Right lung (tissue), 10 donors: ENCODE results near the gene CRADD. TPM values are rescaled to one million over a fixed set of nuclear protein-coding genes. Genes with fewer than 3 reads are reported as not detected.
"Not testable (repeated sequence)": the region's sequence is repeated elsewhere in the genome, so short reads cannot be mapped to it uniquely, and the experiment has no call there.

Experiments used
- DNase-seq, 2 donors: peaks; one replicate each; pipeline ENCODE4 v3.0.0-alpha.2; 2013
- long read RNA-seq, 8 donors: transcript quantifications; one replicate each; lab custom pipeline, GENCODE V29; 2026
- polyA plus RNA-seq, 5 donors: library from polyadenylated mRNA; unstranded; fragments of 120-200 nt; gene quantifications; one replicate each; pipeline versions ENCODE4 v1.2.1 to v1.2.3, GENCODE V29; 2013; ENCODE audit warnings: inconsistent platforms in 1 of 5, low replicate concordance in 1 of 5; ENCODE audit not compliant: insufficient read length in 5 of 5, insufficient read depth in 1 of 5

The CRADD gene
- polyA plus RNA-seq = 10 to 100 TPM in 4 of 5 donors, 1 to 10 TPM in 1; 9.1 to 13.3 (median 10.4) TPM
- long read RNA-seq, donor 1, transcript CRADD-201 (3 exons, 1,169 nt) = major isoform, 8 of 17 reads
- long read RNA-seq, donor 1, partial matches to known transcripts = 9 of 17 reads
- long read RNA-seq, donor 1, other reads (novel, unspliced or antisense) = 0 of 17 reads
- long read RNA-seq, donor 2, partial matches to known transcripts = 0 of 4 reads
- long read RNA-seq, donor 2, other reads (novel, unspliced or antisense) = 0 of 4 reads
- long read RNA-seq, donor 3, transcript CRADD-201 (3 exons, 1,169 nt) = major isoform, 5 of 11 reads
- long read RNA-seq, donor 3, partial matches to known transcripts = 5 of 11 reads
- long read RNA-seq, donor 3, other reads (novel, unspliced or antisense) = 0 of 11 reads
- long read RNA-seq, donor 4, transcript CRADD-201 (3 exons, 1,169 nt) = major isoform, 6 of 11 reads
- long read RNA-seq, donor 4, partial matches to known transcripts = 5 of 11 reads
- long read RNA-seq, donor 4, other reads (novel, unspliced or antisense) = 0 of 11 reads
- long read RNA-seq, donor 5, transcript CRADD-201 (3 exons, 1,169 nt) = major isoform, 12 of 12 reads
- long read RNA-seq, donor 5, partial matches to known transcripts = 0 of 12 reads
- long read RNA-seq, donor 5, other reads (novel, unspliced or antisense) = 0 of 12 reads
- long read RNA-seq, donor 6, transcript CRADD-201 (3 exons, 1,169 nt) = major isoform, 8 of 14 reads
- long read RNA-seq, donor 6, partial matches to known transcripts = 6 of 14 reads
- long read RNA-seq, donor 6, other reads (novel, unspliced or antisense) = 0 of 14 reads
- long read RNA-seq, donor 7, partial matches to known transcripts = 0 of 2 reads
- long read RNA-seq, donor 7, other reads (novel, unspliced or antisense) = 0 of 2 reads
- long read RNA-seq, donor 8, partial matches to known transcripts = 0 of 3 reads
- long read RNA-seq, donor 8, other reads (novel, unspliced or antisense) = 0 of 3 reads

GRCh38 chr12:93677195-93678064, at the start of gene CRADD:
CRADD (plus strand) TSS chr12:93677375.
- peak; percentile 95 to 96 for DNase-seq

GRCh38 chr12:93632383-93632782, 44.8 kb upstream of the CRADD start:
- DNase-seq = no peak

- DNase-seq = no peak
These were observed 42.8 kb upstream of the CRADD start for GRCh38 chr12:93634416-93634815.

GRCh38 chr12:93636708-93637107, 40.5 kb upstream of the CRADD start:
- DNase-seq = no peak

GRCh38 chr12:93638095-93638494, 39.1 kb upstream of the CRADD start:
- DNase-seq = peak in 1 of 2 donors; percentile 24

GRCh38 chr12:93638954-93639353, 38.2 kb upstream of the CRADD start:
- no peak for DNase-seq

GRCh38 chr12:93639406-93639805, 37.8 kb upstream of the CRADD start:
- no peak for DNase-seq

- DNase-seq = not testable (repeated sequence)
These were observed 35.8 kb upstream of the CRADD start for GRCh38 chr12:93641380-93641779.

GRCh38 chr12:93642751-93643150, 34.4 kb upstream of the CRADD start:
- peak; percentile 50 to 53 for DNase-seq

GRCh38 chr12:93645702-93646101, 31.5 kb upstream of the CRADD start:
- no peak for DNase-seq

GRCh38 chr12:93650626-93651025, 26.5 kb upstream of the CRADD start:
- DNase-seq = no peak

- no peak for DNase-seq
These were observed 24.1 kb upstream of the CRADD start for GRCh38 chr12:93653079-93653478.

- DNase-seq = no peak
These were observed 23.5 kb upstream of the CRADD start for GRCh38 chr12:93653712-93654111.

GRCh38 chr12:93654421-93654820, 22.8 kb upstream of the CRADD start:
- DNase-seq = no peak

- DNase-seq = peak in 1 of 2 donors; percentile 29
These were observed 20.1 kb upstream of the CRADD start for GRCh38 chr12:93657071-93657470.

- DNase-seq = no peak
These were observed 16.2 kb upstream of the CRADD start for GRCh38 chr12:93661021-93661420.

GRCh38 chr12:93663006-93663728, 14.0 kb upstream of the CRADD start:
- DNase-seq = no peak

GRCh38 chr12:93663729-93664084, 13.5 kb upstream of the CRADD start:
- DNase-seq = no peak

GRCh38 chr12:93664573-93665138, 12.5 kb upstream of the CRADD start:
- DNase-seq = no peak

- DNase-seq = no peak
These were observed 9.5 kb upstream of the CRADD start for GRCh38 chr12:93667672-93668071.
